PC-3 (cell line): ENCODE data around the gene SPNS1.
"Not testable (repeated sequence)": the region's sequence is repeated elsewhere in the genome, so short reads cannot be mapped to it uniquely, and the experiment has no call there.

Source experiments
- EZH2 ChIP-seq: fragments of 300-600 bp; sonication (generic); IDR thresholded peaks from one replicate; pipeline ENCODE4 v1.6.1; 2017; ENCODE audit warnings: antibody characterized with exemption, mild to moderate bottlenecking, low read length; ENCODE audit not compliant: unreplicated experiment
- TF ChIP-seq, protein P1 (sequence below): fragments of 300-600 bp; sonication (generic); conservative IDR thresholded peaks from 2 replicates; pipeline ENCODE4 v1.5.1; 2017; ENCODE audit warnings: antibody characterized with exemption, low read depth, mild to moderate bottlenecking, low read length

DNA sequence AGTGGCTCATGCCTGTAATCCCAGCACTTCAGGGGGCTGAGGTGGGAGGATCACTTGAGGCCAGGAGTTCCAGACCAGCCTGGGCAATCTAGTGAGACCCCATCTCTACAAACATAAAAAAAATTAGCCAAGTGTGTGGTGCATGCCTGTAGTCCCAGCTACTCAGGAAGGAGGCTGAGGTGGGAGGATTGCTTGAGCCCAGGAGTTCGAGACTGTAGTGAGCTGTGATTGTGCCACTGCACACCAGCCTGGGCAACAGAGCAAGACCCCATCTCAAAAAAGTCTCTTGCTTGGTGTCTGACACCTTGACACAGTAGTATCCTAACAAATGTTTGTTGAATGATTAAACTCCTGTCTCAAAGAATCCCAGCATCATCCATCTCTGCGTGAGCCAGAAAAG is 4.9 kb upstream of the SPNS1 start:
- TF ChIP-seq EZH2: not testable (repeated sequence)
- TF ChIP-seq, protein P1, sequence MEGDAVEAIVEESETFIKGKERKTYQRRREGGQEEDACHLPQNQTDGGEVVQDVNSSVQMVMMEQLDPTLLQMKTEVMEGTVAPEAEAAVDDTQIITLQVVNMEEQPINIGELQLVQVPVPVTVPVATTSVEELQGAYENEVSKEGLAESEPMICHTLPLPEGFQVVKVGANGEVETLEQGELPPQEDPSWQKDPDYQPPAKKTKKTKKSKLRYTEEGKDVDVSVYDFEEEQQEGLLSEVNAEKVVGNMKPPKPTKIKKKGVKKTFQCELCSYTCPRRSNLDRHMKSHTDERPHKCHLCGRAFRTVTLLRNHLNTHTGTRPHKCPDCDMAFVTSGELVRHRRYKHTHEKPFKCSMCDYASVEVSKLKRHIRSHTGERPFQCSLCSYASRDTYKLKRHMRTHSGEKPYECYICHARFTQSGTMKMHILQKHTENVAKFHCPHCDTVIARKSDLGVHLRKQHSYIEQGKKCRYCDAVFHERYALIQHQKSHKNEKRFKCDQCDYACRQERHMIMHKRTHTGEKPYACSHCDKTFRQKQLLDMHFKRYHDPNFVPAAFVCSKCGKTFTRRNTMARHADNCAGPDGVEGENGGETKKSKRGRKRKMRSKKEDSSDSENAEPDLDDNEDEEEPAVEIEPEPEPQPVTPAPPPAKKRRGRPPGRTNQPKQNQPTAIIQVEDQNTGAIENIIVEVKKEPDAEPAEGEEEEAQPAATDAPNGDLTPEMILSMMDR: not testable (repeated sequence)
